Measurements from ENCODE around the gene THEM4. TPM values are rescaled to one million over a fixed set of nuclear protein-coding genes. Genes with fewer than 3 reads are reported as not detected.

THEM4 gene
- total RNA-seq, 2 experiments from 2014 or later, result 24.0 to 24.5 TPM

- POLR2A ChIA-PET, result no interaction called here
- no peak overlapping the region for H3K27ac ChIP-seq (ENCODE audit: low read depth in 1 of 2, low read length in 2 of 2)
Observed at GRCh38 chr1:151942882-151943281, 33.6 kb upstream of the THEM4 start.

GRCh38 chr1:151940541-151940940 is 31.2 kb upstream of the THEM4 start:
- no peak for DNase-seq
- H3K36me3 ChIP-seq (ENCODE audit: insufficient read depth, low read length), result no peaks in the 10 kb centered on the region
- H3K4me3 ChIP-seq (ENCODE audit: low read length), result no peak overlapping the region
- no peak overlapping the region for H3K4me3 Mint-ChIP-seq
- no peaks in the 10 kb centered on the region for H3K36me3 Mint-ChIP-seq (ENCODE audit: low read depth)
- peaks cover 28% of the 10 kb centered on the region for H3K4me1 Mint-ChIP-seq (ENCODE audit: low read depth)
- peaks cover 38% of the 10 kb centered on the region for H3K4me1 ChIP-seq (ENCODE audit: insufficient read depth, low read length)
- H3K27me3 Mint-ChIP-seq, result peaks cover 5% of the 10 kb centered on the region
- H3K27ac Mint-ChIP-seq, result no peak overlapping the region
- no peak for ATAC-seq (ENCODE audit: poor library complexity)
- H3K27ac ChIP-seq (ENCODE audit: low read depth in 1 of 2, low read length in 2 of 2), result no peak overlapping the region
- POLR2A ChIA-PET, result no interaction called here
- H3K9me3 Mint-ChIP-seq, result no peaks in the 10 kb centered on the region
- CTCF ChIA-PET, result interaction anchor here (1.1 to 7.3 kb wide), 3 partner anchors 31 to 94 kb away, joined by 3 to 36 read pairs (median 5); partner anchors contain the start of gene THEM4
- no peak for TF ChIP-seq CTCF (IDR thresholded peaks at IDR 0.05)
- no peaks in the 10 kb centered on the region for H3K9me3 ChIP-seq (ENCODE audit: control insufficient read depth in 1 of 2, insufficient read depth in 1 of 2, low read length in 2 of 2)
- intact Hi-C loops (cut with DNase I, micrococcal nuclease), result no loop called here
- H3K27me3 ChIP-seq (ENCODE audit: control insufficient read depth in 1 of 2, insufficient read depth in 2 of 2, low read length in 2 of 2), result no peaks in the 10 kb centered on the region

More at GRCh38 chr1:151942882-151943281, 33.6 kb upstream of the THEM4 start:
- peaks cover 43% of the 10 kb centered on the region for H3K4me1 Mint-ChIP-seq (ENCODE audit: low read depth)
- DNase-seq, result no peak
- intact Hi-C loops (cut with DNase I, micrococcal nuclease), result no loop called here
- no peak for TF ChIP-seq CTCF (IDR thresholded peaks at IDR 0.05)
- H3K9me3 Mint-ChIP-seq, result no peaks in the 10 kb centered on the region
- H3K27me3 Mint-ChIP-seq, result peaks cover 5% of the 10 kb centered on the region
- ATAC-seq (ENCODE audit: poor library complexity), result no peak
- Histone ChIP-seq H3K36me3 (ENCODE audit: insufficient read depth, low read length) (no peaks in the 10 kb centered on the region), H3K27me3 (ENCODE audit: control insufficient read depth in 1 of 2, insufficient read depth in 2 of 2, low read length in 2 of 2) (no peaks in the 10 kb centered on the region), H3K4me3 (ENCODE audit: low read length) (no peak overlapping the region), H3K9me3 (ENCODE audit: control insufficient read depth in 1 of 2, insufficient read depth in 1 of 2, low read length in 2 of 2) (no peaks in the 10 kb centered on the region), H3K4me1 (ENCODE audit: insufficient read depth, low read length) (peaks cover 53% of the 10 kb centered on the region)
- no peaks in the 10 kb centered on the region for H3K36me3 Mint-ChIP-seq (ENCODE audit: low read depth)
- H3K4me3 Mint-ChIP-seq, result no peak overlapping the region
- no peak overlapping the region for H3K27ac Mint-ChIP-seq
- CTCF ChIA-PET, result no interaction called here

GRCh38 chr1:151939779-151940178 is 30.5 kb upstream of the THEM4 start:
- TF ChIP-seq CTCF (IDR thresholded peaks at IDR 0.05), result no peak
- H3K9me3 Mint-ChIP-seq, result no peaks in the 10 kb centered on the region
- intact Hi-C loops (cut with DNase I, micrococcal nuclease), result no loop called here
- H3K4me1 ChIP-seq (ENCODE audit: insufficient read depth, low read length), result peaks cover 31% of the 10 kb centered on the region
- no peaks in the 10 kb centered on the region for H3K36me3 Mint-ChIP-seq (ENCODE audit: low read depth)
- CTCF ChIA-PET, result interaction anchor here (1.9 to 7.3 kb wide), 2 partner anchors 28 to 61 kb away, joined by 7 to 36 read pairs; no protein-coding TSS in a partner anchor
- no peak for ATAC-seq (ENCODE audit: poor library complexity)
- DNase-seq, result no peak
- H3K27me3 ChIP-seq (ENCODE audit: control insufficient read depth in 1 of 2, insufficient read depth in 2 of 2, low read length in 2 of 2), result no peaks in the 10 kb centered on the region
- H3K36me3 ChIP-seq (ENCODE audit: insufficient read depth, low read length), result no peaks in the 10 kb centered on the region
- H3K4me1 Mint-ChIP-seq (ENCODE audit: low read depth), result peaks cover 21% of the 10 kb centered on the region
- no peaks in the 10 kb centered on the region for H3K9me3 ChIP-seq (ENCODE audit: control insufficient read depth in 1 of 2, insufficient read depth in 1 of 2, low read length in 2 of 2)
- no peak overlapping the region for H3K27ac Mint-ChIP-seq
- POLR2A ChIA-PET, result no interaction called here
- H3K4me3 ChIP-seq (ENCODE audit: low read length), result no peak overlapping the region
- peaks cover 5% of the 10 kb centered on the region for H3K27me3 Mint-ChIP-seq
- no peak overlapping the region for H3K4me3 Mint-ChIP-seq
- H3K27ac ChIP-seq (ENCODE audit: low read depth in 1 of 2, low read length in 2 of 2), result no peak overlapping the region
